ENCODE results near the gene KIAA1217. TPM values are rescaled to one million over a fixed set of nuclear protein-coding genes. Genes with fewer than 3 reads are reported as not detected.

Gene KIAA1217
- polyA plus RNA-seq, 1 of the 3 experiments (the other 2 are of a cell fraction): 7.2 TPM

DNA sequence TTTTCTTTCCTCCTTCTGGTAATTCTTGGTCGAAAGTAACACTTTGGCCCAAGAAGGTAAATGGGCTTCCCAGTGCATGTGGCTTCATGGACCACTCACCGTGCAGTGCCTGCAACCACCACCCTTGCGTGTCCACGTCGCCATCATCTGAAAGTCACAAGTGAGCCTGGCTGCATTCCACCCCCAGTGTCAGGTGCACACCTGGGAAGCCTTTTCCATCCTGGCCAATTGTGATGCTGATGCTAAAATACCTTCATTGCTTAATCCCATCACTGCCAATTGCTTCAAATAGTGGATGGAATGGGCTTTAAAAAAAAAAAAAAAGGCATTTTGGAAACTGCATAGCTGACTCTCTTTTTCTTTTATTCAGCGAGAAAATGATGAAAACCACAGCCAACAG, 285.8 kb downstream of the KIAA1217 start (continued):
- TF ChIP-seq, protein P1, sequence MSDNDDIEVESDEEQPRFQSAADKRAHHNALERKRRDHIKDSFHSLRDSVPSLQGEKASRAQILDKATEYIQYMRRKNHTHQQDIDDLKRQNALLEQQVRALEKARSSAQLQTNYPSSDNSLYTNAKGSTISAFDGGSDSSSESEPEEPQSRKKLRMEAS (IDR thresholded peaks at IDR 0.05; ENCODE audit: low read depth): no peak
- no peak for TF ChIP-seq TAF1 (IDR thresholded peaks at IDR 0.05; ENCODE audit: borderline replicate concordance, low read depth, low read length)
- TF ChIP-seq, protein P2, sequence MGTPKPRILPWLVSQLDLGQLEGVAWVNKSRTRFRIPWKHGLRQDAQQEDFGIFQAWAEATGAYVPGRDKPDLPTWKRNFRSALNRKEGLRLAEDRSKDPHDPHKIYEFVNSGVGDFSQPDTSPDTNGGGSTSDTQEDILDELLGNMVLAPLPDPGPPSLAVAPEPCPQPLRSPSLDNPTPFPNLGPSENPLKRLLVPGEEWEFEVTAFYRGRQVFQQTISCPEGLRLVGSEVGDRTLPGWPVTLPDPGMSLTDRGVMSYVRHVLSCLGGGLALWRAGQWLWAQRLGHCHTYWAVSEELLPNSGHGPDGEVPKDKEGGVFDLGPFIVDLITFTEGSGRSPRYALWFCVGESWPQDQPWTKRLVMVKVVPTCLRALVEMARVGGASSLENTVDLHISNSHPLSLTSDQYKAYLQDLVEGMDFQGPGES (IDR thresholded peaks at IDR 0.05; ENCODE audit: low read depth, low read length): no peak

DNA sequence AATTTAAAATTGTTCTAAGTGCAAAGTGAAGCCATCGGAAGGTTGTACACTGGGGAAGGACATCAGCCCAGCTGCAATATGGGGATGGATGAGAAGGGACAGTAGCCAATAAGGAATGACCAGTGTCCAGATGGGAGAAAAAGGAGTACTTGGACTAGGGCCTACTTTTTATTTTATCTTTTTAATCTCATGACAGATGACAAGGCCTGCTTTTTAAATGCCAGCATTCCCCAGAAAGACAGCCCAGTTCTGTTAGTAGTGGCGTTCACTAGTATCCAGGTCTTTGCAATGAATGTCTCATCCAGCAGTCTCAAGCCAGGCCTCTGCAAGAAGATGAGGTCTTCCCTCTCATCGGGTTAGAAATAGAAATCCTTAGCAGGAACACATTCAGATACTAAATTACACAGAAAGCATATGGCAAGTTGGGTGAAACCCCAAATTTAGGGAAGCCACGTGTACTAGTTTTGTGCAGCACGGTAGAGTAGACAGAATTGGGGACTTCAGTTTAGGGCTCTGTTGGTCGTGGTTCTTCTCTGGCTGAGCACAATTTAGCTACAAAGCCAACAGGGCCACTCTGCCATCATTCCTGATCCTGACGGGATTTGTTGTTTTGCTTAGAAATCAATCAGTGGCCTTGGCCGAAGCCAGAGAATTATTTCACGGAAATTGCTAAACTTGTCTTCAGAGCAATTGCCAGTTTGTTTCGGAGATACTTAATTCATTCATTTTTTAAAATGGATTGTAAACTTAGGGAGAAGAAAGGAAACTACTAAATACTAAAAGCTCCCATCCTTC, 286.9 kb downstream of the KIAA1217 start:
- Histone ChIP-seq H3K4me1 (ENCODE audit: control insufficient read depth in 1 of 2, insufficient read depth in 2 of 2, low read depth in 1 of 2, low read length in 1 of 2) (peaks cover 0 to 10% of the 10 kb centered on the region in 2 experiments; a peak in 1 of 4 replicates), H3K4me3 (ENCODE audit: low read depth in 2 of 2, low read length in 1 of 2) (no peak overlapping the region), H3K9me3 (no peaks in the 10 kb centered on the region), H3K79me2 (ENCODE audit: insufficient read depth) (no peaks in the 10 kb centered on the region), H2AFZ (ENCODE audit: low read depth) (no peak overlapping the region), H3K36me3 (replicated peaks in 1 of 2; ENCODE audit: control insufficient read depth in 1 of 2, insufficient read depth in 2 of 2, low read length in 1 of 2) (peaks cover 0 to 3% of the 10 kb centered on the region in 2 experiments), H3K9ac (no peak overlapping the region), H4K20me1 (ENCODE audit: insufficient read depth) (no peaks in the 10 kb centered on the region), H3K27me3 (ENCODE audit: insufficient read depth) (no peaks in the 10 kb centered on the region), H3F3A (replicated peaks; ENCODE audit: insufficient read depth) (no peaks in the 10 kb centered on the region), H3K4me2 (no peak overlapping the region), H3K9me2 (no peaks in the 10 kb centered on the region), H3K27ac (ENCODE audit: low read depth in 2 of 2, low read length in 1 of 2) (no peak overlapping the region)
- CTCF ChIA-PET: interaction anchor here (1.5 kb wide), 1 partner anchor 22 kb away, joined by 4 read pairs; no protein-coding TSS in a partner anchor
- WGBS (ENCODE audit: low lambda C conversion rate): 89% methylated on average over 10 of the region's 10 CpGs
- TF ChIP-seq RCOR1 (IDR thresholded peaks at IDR 0.05; ENCODE audit: low read length) (peak; percentile 59; the same call in 1 of the 2 replicates), MXI1 (IDR thresholded peaks at IDR 0.05; ENCODE audit: low read depth, low read length) (peak; percentile 42; the same call in 1 of the 2 replicates), FOXJ3 (CRISPR knock-in tag; IDR thresholded peaks at IDR 0.05) (no peak)
- TF ChIP-seq, protein P3, sequence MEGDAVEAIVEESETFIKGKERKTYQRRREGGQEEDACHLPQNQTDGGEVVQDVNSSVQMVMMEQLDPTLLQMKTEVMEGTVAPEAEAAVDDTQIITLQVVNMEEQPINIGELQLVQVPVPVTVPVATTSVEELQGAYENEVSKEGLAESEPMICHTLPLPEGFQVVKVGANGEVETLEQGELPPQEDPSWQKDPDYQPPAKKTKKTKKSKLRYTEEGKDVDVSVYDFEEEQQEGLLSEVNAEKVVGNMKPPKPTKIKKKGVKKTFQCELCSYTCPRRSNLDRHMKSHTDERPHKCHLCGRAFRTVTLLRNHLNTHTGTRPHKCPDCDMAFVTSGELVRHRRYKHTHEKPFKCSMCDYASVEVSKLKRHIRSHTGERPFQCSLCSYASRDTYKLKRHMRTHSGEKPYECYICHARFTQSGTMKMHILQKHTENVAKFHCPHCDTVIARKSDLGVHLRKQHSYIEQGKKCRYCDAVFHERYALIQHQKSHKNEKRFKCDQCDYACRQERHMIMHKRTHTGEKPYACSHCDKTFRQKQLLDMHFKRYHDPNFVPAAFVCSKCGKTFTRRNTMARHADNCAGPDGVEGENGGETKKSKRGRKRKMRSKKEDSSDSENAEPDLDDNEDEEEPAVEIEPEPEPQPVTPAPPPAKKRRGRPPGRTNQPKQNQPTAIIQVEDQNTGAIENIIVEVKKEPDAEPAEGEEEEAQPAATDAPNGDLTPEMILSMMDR (IDR thresholded peaks at IDR 0.05): no peak
- POLR2A ChIA-PET: no interaction called here
- peak; percentile 46 for DNase-seq

DNA sequence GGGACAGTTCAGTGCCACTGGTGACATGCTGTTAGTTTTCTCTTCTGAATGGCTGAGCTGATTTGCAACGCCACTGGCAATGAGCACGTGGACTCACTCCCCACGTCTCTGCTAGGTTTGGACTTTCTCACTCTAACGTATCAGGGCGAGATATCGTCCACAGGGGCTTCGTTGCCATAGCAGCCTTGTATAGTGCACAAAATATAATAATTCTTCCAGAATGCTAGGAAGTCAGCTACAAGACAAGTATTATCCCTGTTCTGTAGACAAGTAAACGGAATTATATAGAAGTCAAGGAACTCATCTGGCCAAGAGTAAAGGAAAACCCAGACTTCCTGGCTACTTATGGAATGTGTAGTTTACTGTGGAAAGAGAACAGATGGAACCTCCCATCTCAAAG, 288.0 kb downstream of the KIAA1217 start:
- Histone ChIP-seq H3K27me3 (ENCODE audit: insufficient read depth) (no peaks in the 10 kb centered on the region), H3K4me3 (ENCODE audit: low read depth in 2 of 2, low read length in 1 of 2) (no peak overlapping the region), H3K4me2 (no peak overlapping the region), H3K79me2 (ENCODE audit: insufficient read depth) (no peaks in the 10 kb centered on the region), H3F3A (replicated peaks; ENCODE audit: insufficient read depth) (no peaks in the 10 kb centered on the region), H3K4me1 (ENCODE audit: control insufficient read depth in 1 of 2, insufficient read depth in 2 of 2, low read depth in 1 of 2, low read length in 1 of 2) (peaks cover 0 to 9% of the 10 kb centered on the region in 2 experiments; a peak in 1 of 4 replicates), H4K20me1 (ENCODE audit: insufficient read depth) (no peaks in the 10 kb centered on the region), H3K9ac (no peak overlapping the region), H2AFZ (ENCODE audit: low read depth) (no peak overlapping the region), H3K36me3 (replicated peaks in 1 of 2; ENCODE audit: control insufficient read depth in 1 of 2, insufficient read depth in 2 of 2, low read length in 1 of 2) (peaks cover 0 to 3% of the 10 kb centered on the region in 2 experiments), H3K27ac (ENCODE audit: low read depth in 2 of 2, low read length in 1 of 2) (no peak overlapping the region), H3K9me2 (no peaks in the 10 kb centered on the region), H3K9me3 (no peaks in the 10 kb centered on the region)
- DNase-seq: no peak
- 91% methylated on average over 8 of the region's 8 CpGs for WGBS (ENCODE audit: low lambda C conversion rate)
- POLR2A ChIA-PET: no interaction called here
- CTCF ChIA-PET: interaction anchor here (0.6 to 1.5 kb wide), 3 partner anchors 21 to 503 kb away, joined by 3 to 5 read pairs (median 4); no protein-coding TSS in a partner anchor
- no peak for TF ChIP-seq RAD21 (IDR thresholded peaks at IDR 0.05; ENCODE audit: low read length)
- no peak for TF ChIP-seq RCOR1 (IDR thresholded peaks at IDR 0.05; ENCODE audit: low read length)
- no peak for TF ChIP-seq TEAD4 (IDR thresholded peaks at IDR 0.05; ENCODE audit: borderline replicate concordance, insufficient read depth)
- TF ChIP-seq, protein P3 (IDR thresholded peaks at IDR 0.05): no peak
- TF ChIP-seq MEF2A (IDR thresholded peaks at IDR 0.05; ENCODE audit: borderline replicate concordance, low read depth): no peak
- no peak for TF ChIP-seq FOXJ3 (CRISPR knock-in tag; IDR thresholded peaks at IDR 0.05)
- TF ChIP-seq, protein P4, sequence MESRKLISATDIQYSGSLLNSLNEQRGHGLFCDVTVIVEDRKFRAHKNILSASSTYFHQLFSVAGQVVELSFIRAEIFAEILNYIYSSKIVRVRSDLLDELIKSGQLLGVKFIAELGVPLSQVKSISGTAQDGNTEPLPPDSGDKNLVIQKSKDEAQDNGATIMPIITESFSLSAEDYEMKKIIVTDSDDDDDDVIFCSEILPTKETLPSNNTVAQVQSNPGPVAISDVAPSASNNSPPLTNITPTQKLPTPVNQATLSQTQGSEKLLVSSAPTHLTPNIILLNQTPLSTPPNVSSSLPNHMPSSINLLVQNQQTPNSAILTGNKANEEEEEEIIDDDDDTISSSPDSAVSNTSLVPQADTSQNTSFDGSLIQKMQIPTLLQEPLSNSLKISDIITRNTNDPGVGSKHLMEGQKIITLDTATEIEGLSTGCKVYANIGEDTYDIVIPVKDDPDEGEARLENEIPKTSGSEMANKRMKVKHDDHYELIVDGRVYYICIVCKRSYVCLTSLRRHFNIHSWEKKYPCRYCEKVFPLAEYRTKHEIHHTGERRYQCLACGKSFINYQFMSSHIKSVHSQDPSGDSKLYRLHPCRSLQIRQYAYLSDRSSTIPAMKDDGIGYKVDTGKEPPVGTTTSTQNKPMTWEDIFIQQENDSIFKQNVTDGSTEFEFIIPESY (IDR thresholded peaks at IDR 0.05; ENCODE audit: borderline replicate concordance, low read depth): no peak
- no peak for TF ChIP-seq NRF1 (IDR thresholded peaks at IDR 0.05; ENCODE audit: low read depth, low read length)
- TF ChIP-seq NFIC (IDR thresholded peaks at IDR 0.05; ENCODE audit: borderline replicate concordance): no peak
- no peak for TF ChIP-seq YY1 (IDR thresholded peaks at IDR 0.05; ENCODE audit: low read depth)
- TF ChIP-seq SIN3A (IDR thresholded peaks at IDR 0.05; ENCODE audit: borderline replicate concordance, low read depth, low read length): no peak
- TF ChIP-seq GABPA (IDR thresholded peaks at IDR 0.05; ENCODE audit: low read depth): no peak
- TF ChIP-seq MXI1 (IDR thresholded peaks at IDR 0.05; ENCODE audit: low read depth, low read length): no peak
